Mucosa of stomach (tissue), 1 donor: Measurements from ENCODE around the gene OFD1.

Experiments used
- H3K27me3 ChIP-seq: one replicate; pipeline ENCODE4 v1.7.0; 2013; ENCODE audit warnings: mild to moderate bottlenecking, low read length; ENCODE audit not compliant: control insufficient read depth, insufficient read depth
- H3K36me3 ChIP-seq: one replicate; pipeline ENCODE4 v1.7.0; 2013; ENCODE audit warnings: low read length; ENCODE audit not compliant: control insufficient read depth, insufficient read depth
- H3K4me1 ChIP-seq: one replicate; pipeline ENCODE4 v1.7.0; 2013; ENCODE audit warnings: mild to moderate bottlenecking, low read length; ENCODE audit not compliant: control insufficient read depth, insufficient read depth
- H3K4me3 ChIP-seq: one replicate; pipeline ENCODE4 v1.7.0; 2013; ENCODE audit warnings: low read length
- H3K9ac ChIP-seq: one replicate; pipeline ENCODE4 v1.7.0; 2013; ENCODE audit warnings: mild to moderate bottlenecking, low read length, moderate library complexity
- H3K9me3 ChIP-seq: one replicate; pipeline ENCODE4 v1.7.0; 2013; ENCODE audit warnings: mild to moderate bottlenecking, low read length, moderate library complexity; ENCODE audit not compliant: control insufficient read depth
- donor health status: Pancreatic carcinoma.

Gene OFD1

DNA sequence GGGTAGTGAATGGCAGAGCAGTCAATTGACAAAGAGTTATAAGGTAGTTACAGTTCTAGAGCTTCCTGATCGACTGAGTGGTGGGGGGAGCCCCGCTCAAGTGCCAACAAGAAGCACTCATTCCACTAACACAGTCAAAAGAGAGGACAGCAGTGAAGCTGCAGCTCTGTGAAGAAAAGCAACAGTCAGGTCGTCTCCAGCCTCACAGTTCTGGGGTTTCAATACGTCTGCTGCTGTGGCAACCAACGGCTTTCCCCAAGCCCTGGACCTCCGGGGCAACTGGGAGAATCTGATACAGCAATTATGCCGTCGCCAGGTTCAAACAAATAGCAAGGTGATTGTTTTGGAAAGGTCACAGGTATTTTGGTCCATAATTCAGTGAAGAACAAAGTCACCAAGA lies 51.5 kb downstream of the OFD1 start:
- Histone ChIP-seq H3K4me1 (no peaks in the 10 kb centered on the region), H3K9ac (no peak overlapping the region), H3K9me3 (no peaks in the 10 kb centered on the region), H3K4me3 (no peak overlapping the region), H3K27me3 (no peaks in the 10 kb centered on the region), H3K36me3 (no peaks in the 10 kb centered on the region)

DNA sequence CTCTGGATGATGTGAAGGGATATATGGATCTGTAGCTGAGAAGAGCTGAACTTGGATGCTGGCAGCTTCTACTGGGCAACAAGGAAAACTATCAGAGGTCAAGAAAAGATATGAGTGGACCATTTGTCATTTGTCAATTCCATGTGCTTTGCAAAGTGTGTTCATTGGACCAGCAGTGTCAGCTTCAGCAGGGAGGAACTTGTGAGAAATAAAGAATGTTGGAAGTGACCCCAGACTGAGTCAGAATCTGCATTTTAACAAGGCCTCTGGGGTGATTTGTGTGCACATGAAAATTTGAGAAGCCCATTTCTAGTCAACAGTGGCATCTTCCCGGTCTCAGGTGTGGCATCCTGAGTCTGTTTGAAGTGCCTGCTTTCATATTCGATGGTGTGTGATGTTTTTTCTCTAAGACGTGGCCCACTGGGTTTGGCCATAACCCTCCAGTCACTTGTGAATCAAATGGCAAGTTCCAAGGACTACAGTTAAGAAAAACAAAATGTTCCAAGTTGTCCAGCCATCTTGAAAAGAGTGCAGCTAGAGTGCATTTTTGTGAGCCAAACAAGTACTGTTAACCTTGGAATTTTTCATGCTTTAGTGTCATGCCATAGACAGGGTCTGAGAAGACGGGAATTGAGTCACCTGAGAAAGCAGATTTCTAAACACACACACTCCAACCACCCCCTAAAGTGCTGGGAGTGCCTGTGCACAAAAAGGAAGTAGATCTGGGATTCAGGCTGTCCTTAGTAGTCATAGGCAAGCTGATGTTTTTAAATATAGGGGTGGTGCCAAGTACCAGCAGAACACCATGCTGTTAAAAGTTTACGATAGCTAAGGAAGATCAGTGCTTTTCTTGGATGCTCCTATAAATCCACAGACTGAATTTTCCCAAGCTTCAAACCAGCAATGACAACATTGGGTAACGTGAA lies 55.9 kb downstream of the OFD1 start:
- Histone ChIP-seq H3K27me3 (no peaks in the 10 kb centered on the region), H3K36me3 (no peaks in the 10 kb centered on the region), H3K9ac (no peak overlapping the region), H3K4me3 (no peak overlapping the region), H3K9me3 (no peaks in the 10 kb centered on the region), H3K4me1 (no peaks in the 10 kb centered on the region)

DNA sequence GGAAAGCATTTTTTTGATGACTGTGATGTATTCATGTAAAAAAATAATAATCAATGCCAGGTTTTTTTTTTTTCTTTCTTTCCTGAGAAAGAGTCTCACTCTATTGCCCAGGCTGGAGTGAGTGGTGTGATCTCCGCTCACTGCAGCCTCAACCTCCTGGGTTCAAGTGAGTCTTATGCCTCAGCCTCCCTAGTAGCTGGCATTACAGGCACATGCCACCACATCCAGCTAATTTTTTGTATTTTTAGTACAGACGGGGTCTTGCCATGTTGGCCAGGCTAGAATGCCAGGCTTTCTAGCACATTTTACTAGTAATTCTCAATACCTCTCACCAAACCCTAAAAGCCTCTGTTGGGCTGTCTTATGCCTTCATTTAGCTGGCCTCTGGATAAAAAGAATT lies 56.6 kb downstream of the OFD1 start:
- Histone ChIP-seq H3K9me3 (no peaks in the 10 kb centered on the region), H3K9ac (no peak overlapping the region), H3K4me1 (no peaks in the 10 kb centered on the region), H3K27me3 (no peaks in the 10 kb centered on the region), H3K36me3 (no peaks in the 10 kb centered on the region), H3K4me3 (no peak overlapping the region)

DNA sequence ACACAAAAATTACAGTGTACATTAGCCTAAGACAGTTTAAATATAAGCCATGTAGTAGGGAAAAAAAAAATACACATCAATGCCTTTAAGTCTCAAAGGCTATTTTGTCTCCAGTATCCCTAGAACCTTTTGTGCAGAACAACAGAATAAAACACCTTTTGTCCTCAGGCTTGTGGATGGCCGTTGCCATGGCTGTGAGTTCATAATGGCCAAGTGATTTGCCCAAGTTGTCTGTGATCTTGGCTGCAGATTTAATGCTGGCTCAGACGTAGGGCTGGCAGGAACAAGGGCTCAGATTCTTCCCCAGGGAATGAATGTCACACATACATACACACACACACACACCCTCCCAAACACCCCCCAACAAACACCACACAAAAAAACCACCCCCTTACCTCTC lies 57.0 kb downstream of the OFD1 start:
- no peaks in the 10 kb centered on the region for H3K9me3 ChIP-seq
- H3K36me3 ChIP-seq: no peaks in the 10 kb centered on the region
- H3K4me3 ChIP-seq: no peak overlapping the region
- H3K4me1 ChIP-seq: no peaks in the 10 kb centered on the region
- H3K9ac ChIP-seq: no peak overlapping the region
- no peaks in the 10 kb centered on the region for H3K27me3 ChIP-seq

DNA sequence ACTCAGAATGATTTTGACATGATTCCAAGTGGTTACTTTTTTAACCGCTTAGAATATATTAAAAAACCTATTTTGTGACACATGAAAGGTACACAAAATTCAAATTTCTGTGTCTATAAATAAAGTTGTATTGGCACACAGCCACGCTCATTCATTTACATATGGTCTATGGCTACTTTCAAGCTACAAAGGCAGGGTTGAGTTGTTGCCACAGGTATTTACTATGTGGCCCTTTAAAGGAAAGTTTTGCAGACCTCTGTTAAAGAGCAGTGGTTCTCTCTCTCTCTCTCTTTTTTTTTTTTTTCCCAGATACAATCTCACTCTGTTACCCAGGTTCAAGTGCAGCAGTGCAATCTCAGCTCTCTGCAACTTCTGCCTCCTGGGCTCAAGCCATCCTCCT lies 59.3 kb downstream of the OFD1 start:
- H3K9me3 ChIP-seq: no peaks in the 10 kb centered on the region
- H3K36me3 ChIP-seq: no peaks in the 10 kb centered on the region
- H3K4me1 ChIP-seq: no peaks in the 10 kb centered on the region
- H3K9ac ChIP-seq: no peak overlapping the region
- no peaks in the 10 kb centered on the region for H3K27me3 ChIP-seq
- no peak overlapping the region for H3K4me3 ChIP-seq

DNA sequence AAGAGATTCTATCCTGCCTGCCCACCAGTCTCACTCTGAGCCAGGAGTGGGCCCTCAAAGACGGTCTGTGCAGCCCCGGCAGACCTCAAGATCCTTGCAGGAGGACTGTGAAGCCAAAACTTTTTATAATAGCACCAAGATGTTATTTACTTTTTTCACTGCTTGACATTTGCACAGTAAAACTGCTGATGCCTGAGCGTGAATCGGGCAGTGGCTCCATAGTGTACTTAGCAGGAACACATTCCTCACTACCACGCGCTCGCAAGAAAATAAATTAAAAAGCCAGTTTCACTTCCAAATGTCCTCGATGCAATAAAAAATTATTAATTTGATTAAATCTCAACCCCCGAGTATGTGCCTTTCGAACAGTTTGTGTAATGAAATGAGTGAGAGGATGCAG lies 59.9 kb downstream of the OFD1 start:
- no peaks in the 10 kb centered on the region for H3K36me3 ChIP-seq
- H3K27me3 ChIP-seq: no peaks in the 10 kb centered on the region
- H3K4me1 ChIP-seq: no peaks in the 10 kb centered on the region
- H3K9me3 ChIP-seq: no peaks in the 10 kb centered on the region
- no peak overlapping the region for H3K4me3 ChIP-seq
- no peak overlapping the region for H3K9ac ChIP-seq

DNA sequence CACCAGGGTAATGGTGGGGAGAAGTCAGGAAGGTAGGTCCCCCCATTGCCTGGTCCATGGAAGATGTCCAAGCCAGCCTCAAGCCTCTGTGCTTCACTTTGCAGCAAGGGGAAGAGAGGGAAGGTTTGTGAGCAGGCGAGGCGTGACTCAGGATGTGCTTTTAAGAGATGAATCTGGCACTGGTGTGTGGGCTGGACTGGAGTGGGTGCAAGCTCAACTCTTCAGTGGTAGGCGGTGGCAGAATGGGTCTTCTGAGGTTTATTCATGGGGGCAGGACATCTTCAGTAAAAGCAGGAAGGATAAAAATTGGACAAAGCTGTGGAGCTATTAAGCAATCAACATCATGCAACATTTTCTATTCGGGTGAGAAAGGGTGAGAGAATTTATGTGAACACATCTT lies 63.0 kb downstream of the OFD1 start:
- H3K4me3 ChIP-seq: no peak overlapping the region
- no peaks in the 10 kb centered on the region for H3K4me1 ChIP-seq
- no peaks in the 10 kb centered on the region for H3K9me3 ChIP-seq

DNA sequence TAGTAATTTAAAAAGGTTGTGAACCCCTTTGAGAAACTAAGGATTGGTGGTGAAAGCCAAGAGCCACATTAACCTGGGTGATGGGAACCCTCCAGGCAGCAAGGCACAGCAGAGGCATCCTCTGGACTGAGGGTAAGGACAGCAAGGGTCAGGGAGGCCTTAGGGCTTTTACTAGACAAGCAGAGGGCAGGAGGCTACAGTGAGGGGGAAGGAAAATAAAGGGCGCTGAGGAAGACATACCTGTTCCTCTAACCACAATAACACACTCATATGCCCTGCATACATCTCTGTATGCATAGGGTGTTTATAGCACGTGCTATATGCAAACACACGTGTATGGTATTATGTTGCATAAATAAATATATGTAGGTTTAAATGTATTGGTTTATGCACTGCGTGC lies 63.6 kb downstream of the OFD1 start:
- H3K9ac ChIP-seq: no peak overlapping the region
- no peaks in the 10 kb centered on the region for H3K9me3 ChIP-seq
- H3K4me1 ChIP-seq: no peaks in the 10 kb centered on the region
- H3K36me3 ChIP-seq: no peaks in the 10 kb centered on the region
- H3K27me3 ChIP-seq: no peaks in the 10 kb centered on the region
- H3K4me3 ChIP-seq: no peak overlapping the region

More for the DNA sequence above, 63.0 kb downstream of the OFD1 start:
- no peaks in the 10 kb centered on the region for H3K27me3 ChIP-seq
- no peaks in the 10 kb centered on the region for H3K36me3 ChIP-seq
- no peak overlapping the region for H3K9ac ChIP-seq

DNA sequence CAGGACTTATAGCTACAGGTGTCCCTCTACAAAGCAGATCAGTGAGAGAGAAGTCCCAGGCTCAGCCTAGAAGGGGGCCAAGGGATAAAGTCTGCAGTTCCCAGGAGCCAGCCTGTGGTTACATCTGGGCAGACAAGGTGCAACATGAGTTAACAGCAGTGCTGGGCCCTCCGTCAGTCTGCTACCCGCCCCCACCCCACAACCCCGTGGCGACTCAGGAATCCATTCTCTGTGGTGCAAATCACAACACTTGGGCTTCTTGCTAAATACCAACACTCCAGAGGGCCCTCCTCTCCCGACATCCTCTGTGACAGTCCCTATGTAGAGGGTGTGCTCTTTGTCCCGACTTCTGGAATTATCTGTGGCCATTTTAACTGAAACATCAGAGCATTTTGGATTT lies 68.6 kb downstream of the OFD1 start:
- Histone ChIP-seq H3K9me3 (no peaks in the 10 kb centered on the region), H3K27me3 (no peaks in the 10 kb centered on the region), H3K4me1 (no peaks in the 10 kb centered on the region), H3K36me3 (no peaks in the 10 kb centered on the region), H3K9ac (no peak overlapping the region), H3K4me3 (no peak overlapping the region)

DNA sequence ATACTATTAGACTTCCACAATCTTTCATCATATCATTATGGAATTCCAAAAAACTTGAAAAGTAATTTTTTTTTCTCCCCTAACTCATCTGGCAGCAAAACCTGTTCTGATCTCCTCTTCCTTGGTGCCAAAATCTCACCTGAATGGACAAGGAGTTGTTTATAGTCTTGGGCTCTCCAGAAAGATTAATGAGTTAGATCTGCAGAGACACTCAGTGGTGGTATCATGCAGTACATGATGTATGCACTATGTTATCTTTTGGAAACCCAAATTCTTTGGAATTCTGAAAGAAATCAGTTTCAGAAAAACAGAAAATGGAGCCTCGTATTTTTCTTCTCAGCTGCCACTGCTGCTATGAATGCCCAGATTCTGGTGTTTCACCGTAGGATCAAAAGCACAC lies 70.7 kb downstream of the OFD1 start:
- H3K9me3 ChIP-seq: no peaks in the 10 kb centered on the region
- H3K27me3 ChIP-seq: no peaks in the 10 kb centered on the region
- H3K4me1 ChIP-seq: no peaks in the 10 kb centered on the region
- no peaks in the 10 kb centered on the region for H3K36me3 ChIP-seq
- H3K9ac ChIP-seq: no peak overlapping the region
- H3K4me3 ChIP-seq: no peak overlapping the region

DNA sequence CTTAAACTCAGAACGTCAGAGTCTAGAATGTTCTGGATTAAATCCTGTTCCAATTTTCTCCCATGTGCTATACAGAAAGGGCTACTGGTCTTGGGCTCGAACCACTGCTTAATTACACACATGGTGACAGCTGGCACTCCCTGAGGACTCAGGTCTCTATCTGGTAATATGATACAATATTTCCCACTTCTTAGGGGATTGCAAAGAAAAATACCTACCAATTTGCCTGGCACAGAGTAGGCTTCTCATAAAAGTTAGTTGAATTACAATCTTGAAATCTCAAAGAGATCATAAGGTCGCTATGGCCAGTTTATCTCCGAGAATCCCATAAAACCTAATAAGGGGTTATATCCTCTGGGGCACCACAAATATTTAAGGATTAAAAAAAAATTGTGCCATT lies 73.7 kb downstream of the OFD1 start:
- Histone ChIP-seq H3K36me3 (no peaks in the 10 kb centered on the region), H3K4me1 (no peaks in the 10 kb centered on the region), H3K9me3 (no peaks in the 10 kb centered on the region), H3K4me3 (no peak overlapping the region), H3K9ac (no peak overlapping the region), H3K27me3 (no peaks in the 10 kb centered on the region)

DNA sequence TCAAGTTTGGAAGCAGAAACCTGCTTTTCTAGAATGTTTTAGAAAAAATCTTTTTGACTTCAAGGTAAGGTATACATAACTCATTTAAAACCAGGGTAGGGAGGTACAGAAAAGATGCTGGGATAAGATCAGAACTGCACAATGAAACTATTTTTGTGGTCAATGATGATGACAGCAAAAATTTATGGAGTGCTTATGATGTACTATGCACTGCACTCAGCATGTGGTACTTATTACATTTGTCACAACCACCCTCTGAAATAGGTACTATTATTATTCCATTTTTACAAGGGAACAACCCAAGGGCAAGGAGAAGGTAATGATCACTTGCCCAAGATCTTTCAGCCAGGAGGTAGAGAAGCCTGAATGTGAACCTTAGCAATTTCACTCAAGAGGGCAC lies 74.3 kb downstream of the OFD1 start:
- H3K27me3 ChIP-seq: no peaks in the 10 kb centered on the region
- H3K4me1 ChIP-seq: no peaks in the 10 kb centered on the region
- no peaks in the 10 kb centered on the region for H3K9me3 ChIP-seq
- H3K36me3 ChIP-seq: no peaks in the 10 kb centered on the region
- no peak overlapping the region for H3K4me3 ChIP-seq
- no peak overlapping the region for H3K9ac ChIP-seq

DNA sequence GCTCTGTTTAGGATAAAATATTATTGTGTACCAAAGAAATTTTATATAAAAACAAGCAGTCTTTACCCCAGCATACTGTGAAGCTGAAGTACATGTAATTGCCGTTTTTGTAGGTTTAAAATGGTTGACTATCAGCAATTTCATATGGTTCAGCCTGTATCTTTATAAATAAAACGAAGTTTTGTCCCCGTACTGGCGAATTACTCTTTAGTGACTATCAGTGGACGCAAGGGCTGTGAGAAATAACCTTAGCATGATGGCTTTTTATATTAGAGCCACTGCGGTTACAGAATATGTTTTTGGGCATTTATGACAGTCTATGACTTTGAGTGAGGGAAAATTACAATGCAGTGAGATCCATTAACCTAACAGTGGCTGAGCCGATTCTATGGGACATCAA lies 81.1 kb downstream of the OFD1 start:
- no peak overlapping the region for H3K4me3 ChIP-seq
- peaks cover 3% of the 10 kb centered on the region for H3K27me3 ChIP-seq
- no peak overlapping the region for H3K9ac ChIP-seq

More for the DNA sequence above, 81.1 kb downstream of the OFD1 start:
- H3K9me3 ChIP-seq: no peaks in the 10 kb centered on the region
- no peaks in the 10 kb centered on the region for H3K4me1 ChIP-seq
- no peaks in the 10 kb centered on the region for H3K36me3 ChIP-seq
